ENCODE results near the gene PSORS1C1.

GRCh38 chr6:31094389-31094881 lies 20.2 kb upstream of the PSORS1C1 start:
- TF ChIP-seq, protein P1, sequence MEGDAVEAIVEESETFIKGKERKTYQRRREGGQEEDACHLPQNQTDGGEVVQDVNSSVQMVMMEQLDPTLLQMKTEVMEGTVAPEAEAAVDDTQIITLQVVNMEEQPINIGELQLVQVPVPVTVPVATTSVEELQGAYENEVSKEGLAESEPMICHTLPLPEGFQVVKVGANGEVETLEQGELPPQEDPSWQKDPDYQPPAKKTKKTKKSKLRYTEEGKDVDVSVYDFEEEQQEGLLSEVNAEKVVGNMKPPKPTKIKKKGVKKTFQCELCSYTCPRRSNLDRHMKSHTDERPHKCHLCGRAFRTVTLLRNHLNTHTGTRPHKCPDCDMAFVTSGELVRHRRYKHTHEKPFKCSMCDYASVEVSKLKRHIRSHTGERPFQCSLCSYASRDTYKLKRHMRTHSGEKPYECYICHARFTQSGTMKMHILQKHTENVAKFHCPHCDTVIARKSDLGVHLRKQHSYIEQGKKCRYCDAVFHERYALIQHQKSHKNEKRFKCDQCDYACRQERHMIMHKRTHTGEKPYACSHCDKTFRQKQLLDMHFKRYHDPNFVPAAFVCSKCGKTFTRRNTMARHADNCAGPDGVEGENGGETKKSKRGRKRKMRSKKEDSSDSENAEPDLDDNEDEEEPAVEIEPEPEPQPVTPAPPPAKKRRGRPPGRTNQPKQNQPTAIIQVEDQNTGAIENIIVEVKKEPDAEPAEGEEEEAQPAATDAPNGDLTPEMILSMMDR (IDR thresholded peaks at IDR 0.05) = no peak
- no peak for TF ChIP-seq ZFX (IDR thresholded peaks at IDR 0.05; ENCODE audit: borderline replicate concordance)

All from 22Rv1 (cell line).